ENCODE results near the gene ETFBKMT. TPM values are rescaled to one million over a fixed set of nuclear protein-coding genes. Genes with fewer than 3 reads are reported as not detected.
"Not testable (repeated sequence)": the region's sequence is repeated elsewhere in the genome, so short reads cannot be mapped to it uniquely, and the experiment has no call there.

Gene ETFBKMT
- total RNA-seq, 2 experiments from 2014 or later = 0.57 to 1.2 TPM

- H3K27me3 Mint-ChIP-seq = no peaks in the 10 kb centered on the region
- ChIA-PET CTCF (interaction anchor here (0.6 to 1.9 kb wide), 5 partner anchors 11 to 366 kb away, joined by 3 to 5 read pairs (median 3); no protein-coding TSS in a partner anchor), POLR2A (no interaction called here)
- no peak for DNase-seq
- peaks cover 33% of the 10 kb centered on the region for H3K9me3 Mint-ChIP-seq
- peaks cover 5% of the 10 kb centered on the region for H3K4me1 Mint-ChIP-seq
- H3K27ac Mint-ChIP-seq = no peak overlapping the region
- H3K4me3 Mint-ChIP-seq = no peak overlapping the region
- peaks cover 32% of the 10 kb centered on the region for H3K36me3 Mint-ChIP-seq (ENCODE audit: low read depth)
Measured at GRCh38 chr12:31714406-31715271, 55.2 kb downstream of the ETFBKMT start.

- peaks cover 5% of the 10 kb centered on the region for H3K4me1 Mint-ChIP-seq
- no peaks in the 10 kb centered on the region for H3K27me3 Mint-ChIP-seq
- H3K36me3 Mint-ChIP-seq (ENCODE audit: low read depth) = peaks cover 31% of the 10 kb centered on the region
- POLR2A ChIA-PET = no interaction called here
- H3K4me3 Mint-ChIP-seq = no peak overlapping the region
- no peak for DNase-seq
- CTCF ChIA-PET = interaction anchor here (0.6 to 1.9 kb wide), 5 partner anchors 10 to 367 kb away, joined by 3 to 5 read pairs (median 3); partner anchors contain the start of gene AMN1
- no peak overlapping the region for H3K27ac Mint-ChIP-seq
- H3K9me3 Mint-ChIP-seq = peaks cover 28% of the 10 kb centered on the region
Measured at GRCh38 chr12:31715283-31715825, 55.9 kb downstream of the ETFBKMT start.

GRCh38 chr12:31716998-31717397, 57.5 kb downstream of the ETFBKMT start:
- H3K27ac Mint-ChIP-seq, POLR2A ChIA-PET, H3K4me3 Mint-ChIP-seq, H3K4me1 Mint-ChIP-seq, DNase-seq, H3K27me3 Mint-ChIP-seq: not testable (repeated sequence)
- H3K36me3 Mint-ChIP-seq (ENCODE audit: low read depth) = peaks cover 41% of the 10 kb centered on the region
- H3K9me3 Mint-ChIP-seq = peaks cover 37% of the 10 kb centered on the region
- CTCF ChIA-PET = interaction anchor here (0.7 kb wide), 1 partner anchor 128 kb away, joined by 5 read pairs; no protein-coding TSS in a partner anchor

GRCh38 chr12:31718542-31719198, 59.2 kb downstream of the ETFBKMT start:
- H3K4me3 Mint-ChIP-seq, H3K27me3 Mint-ChIP-seq, H3K27ac Mint-ChIP-seq, DNase-seq: not testable (repeated sequence)
- H3K36me3 Mint-ChIP-seq (ENCODE audit: low read depth) = peaks cover 52% of the 10 kb centered on the region
- H3K9me3 Mint-ChIP-seq = peaks cover 40% of the 10 kb centered on the region
- H3K4me1 Mint-ChIP-seq = peaks cover 24% of the 10 kb centered on the region
- CTCF ChIA-PET = interaction anchor here (0.8 to 1.2 kb wide), 2 partner anchors 19 to 37 kb away, joined by 3 read pairs; no protein-coding TSS in a partner anchor
- POLR2A ChIA-PET = interaction anchor here (0.6 kb wide), 1 partner anchor 441 kb away, joined by 10 read pairs; no protein-coding TSS in a partner anchor

- Mint-ChIP-seq H3K4me1 (peaks cover 33% of the 10 kb centered on the region), H3K4me3 (no peak overlapping the region), H3K9me3 (peaks cover 36% of the 10 kb centered on the region), H3K27ac (no peak overlapping the region), H3K27me3 (no peaks in the 10 kb centered on the region), H3K36me3 (ENCODE audit: low read depth) (peaks cover 58% of the 10 kb centered on the region)
- POLR2A ChIA-PET = no interaction called here
- CTCF ChIA-PET = interaction anchor here (1.2 to 1.7 kb wide), 3 partner anchors 10 to 13 kb away, joined by 3 to 6 read pairs (median 4); no protein-coding TSS in a partner anchor
- no peak for DNase-seq
Measured at GRCh38 chr12:31722580-31722979, 63.1 kb downstream of the ETFBKMT start.

Other genes starting within 250 kb of the ETFBKMT start
- under 1 TPM; 0.15 to 0.20 TPM for gene DENND5B, start 68.6 kb upstream of the ETFBKMT start, total RNA-seq
- 1 to 10 TPM; 6.1 to 6.6 TPM for gene AMN1, start 69.3 kb downstream of the ETFBKMT start, total RNA-seq